Kidney epithelial cell (primary cell): ENCODE data around the gene COL16A1. TPM values are rescaled to one million over a fixed set of nuclear protein-coding genes. Genes with fewer than 3 reads are reported as not detected.

ENCODE experiments used
- DNase-seq: peaks from one replicate; pipeline ENCODE4 v3.0.0-alpha.2; 2010; ENCODE audit warnings: low read depth
- H3K27me3 ChIP-seq: 2 replicates; pipeline ENCODE4 v1.6.0; 2011; ENCODE audit warnings: low read length; ENCODE audit not compliant: control insufficient read depth, insufficient read depth
- H3K36me3 ChIP-seq: 2 replicates; pipeline ENCODE4 v1.5.1; 2011; ENCODE audit warnings: low read length; ENCODE audit not compliant: control insufficient read depth, insufficient read depth
- H3K4me3 ChIP-seq: 2 replicates; pipeline ENCODE4 v1.5.1; 2011; ENCODE audit warnings: low read depth, mild to moderate bottlenecking, control low read depth, low read length
- CTCF ChIP-seq: IDR thresholded peaks from 2 replicates; pipeline ENCODE4 v1.5.1; 2011; ENCODE audit warnings: mild to moderate bottlenecking, moderate library complexity, low read length, control low read depth, inconsistent platforms; ENCODE audit not compliant: insufficient read depth, poor library complexity, severe bottlenecking
- total RNA-seq: library from RNA; depleted of rRNA; stranded (reverse); fragments of >200 nt; gene quantifications from 2 replicates; pipeline ENCODE4 v1.2.3, GENCODE V29; 2015

COL16A1 gene
- total RNA-seq, 1 donor from 2014 or later, result 9.2 TPM

- TF ChIP-seq CTCF, result no peak
- Histone ChIP-seq H3K36me3 (no peaks in the 10 kb centered on the region), H3K4me3 (no peak overlapping the region), H3K27me3 (no peaks in the 10 kb centered on the region)
- DNase-seq, result no peak
Measured at GRCh38 chr1:31640179-31640578, 63.6 kb downstream of the COL16A1 start.

- no peak for DNase-seq
- Histone ChIP-seq H3K27me3 (no peaks in the 10 kb centered on the region), H3K4me3 (no peak overlapping the region), H3K36me3 (no peaks in the 10 kb centered on the region)
- no peak for TF ChIP-seq CTCF
Measured at GRCh38 chr1:31639543-31639942, 64.3 kb downstream of the COL16A1 start.

GRCh38 chr1:31637915-31638673 lies 65.7 kb downstream of the COL16A1 start:
- H3K27me3 ChIP-seq, result no peaks in the 10 kb centered on the region
- no peak for DNase-seq
- H3K4me3 ChIP-seq, result no peak overlapping the region
- no peak for TF ChIP-seq CTCF
- H3K36me3 ChIP-seq, result no peaks in the 10 kb centered on the region

DNA sequence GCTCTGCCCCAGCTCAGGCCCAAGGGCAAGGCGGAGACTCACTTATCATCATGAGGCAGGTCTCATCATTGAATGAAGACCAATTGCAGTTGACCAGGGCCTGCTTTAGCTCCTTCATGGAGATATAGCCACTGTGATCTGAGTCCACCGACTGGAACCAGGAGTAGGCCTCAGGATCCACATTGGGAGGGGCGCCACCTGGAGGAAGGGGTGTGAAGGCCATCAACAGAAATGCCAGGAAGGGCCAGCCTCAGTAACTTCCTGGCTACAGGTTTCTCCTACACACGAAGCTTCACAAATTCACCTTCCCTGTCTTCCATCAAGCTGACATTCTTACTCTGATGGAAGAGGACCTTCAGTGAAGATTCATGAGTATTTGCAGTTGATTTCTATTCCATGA lies 70.7 kb downstream of the COL16A1 start:
- Histone ChIP-seq H3K4me3 (no peak overlapping the region), H3K27me3 (no peaks in the 10 kb centered on the region), H3K36me3 (peaks cover 4% of the 10 kb centered on the region)
- TF ChIP-seq CTCF, result peak; percentile 53
- DNase-seq, result no peak

- no peaks in the 10 kb centered on the region for H3K27me3 ChIP-seq
- no peak for TF ChIP-seq CTCF
- no peak overlapping the region for H3K4me3 ChIP-seq
- no peak for DNase-seq
- H3K36me3 ChIP-seq, result peaks cover 4% of the 10 kb centered on the region
Measured at GRCh38 chr1:31632649-31633048, 71.2 kb downstream of the COL16A1 start.
